Ishikawa (cell line): Measurements from ENCODE around the gene RECQL5.

Experiments
- CEBPB ChIP-seq: IDR thresholded peaks from 2 replicates; pipeline ENCODE4 v1.6.1; 2012
- CREB1 ChIP-seq: IDR thresholded peaks from 2 replicates; pipeline ENCODE4 v1.6.1; 2012; ENCODE audit warnings: low read depth
- EGR1 ChIP-seq: IDR thresholded peaks from 2 replicates; pipeline ENCODE4 v1.6.1; 2012
- EP300 ChIP-seq: IDR thresholded peaks from 2 replicates; pipeline ENCODE4 v1.6.1; 2012; ENCODE audit warnings: borderline replicate concordance
- FOXM1 ChIP-seq: IDR thresholded peaks from 2 replicates; pipeline ENCODE4 v1.6.1; 2012; ENCODE audit warnings: low read depth, borderline replicate concordance
- NFIC ChIP-seq: IDR thresholded peaks from 2 replicates; pipeline ENCODE4 v1.6.1; 2012
- RAD21 ChIP-seq: IDR thresholded peaks from 2 replicates; pipeline ENCODE4 v1.6.1; 2012; ENCODE audit warnings: low read depth
- REST ChIP-seq: IDR thresholded peaks from 2 replicates; pipeline ENCODE4 v1.6.1; 2012; ENCODE audit warnings: low read depth, mild to moderate bottlenecking
- TAF1 ChIP-seq: IDR thresholded peaks from 2 replicates; pipeline ENCODE4 v1.6.1; 2012; ENCODE audit warnings: low read depth, mild to moderate bottlenecking
- TCF12 ChIP-seq: IDR thresholded peaks from 2 replicates; pipeline ENCODE4 v1.6.1; 2012; ENCODE audit warnings: low read depth
- TEAD4 ChIP-seq: IDR thresholded peaks from 2 replicates; pipeline ENCODE4 v1.6.1; 2012
- YY1 ChIP-seq: IDR thresholded peaks from 2 replicates; pipeline ENCODE4 v1.6.1; 2012; ENCODE audit warnings: low read depth
- ZBTB7A ChIP-seq: IDR thresholded peaks from 2 replicates; pipeline ENCODE4 v1.6.1; 2012; ENCODE audit warnings: low read depth
- TF ChIP-seq, protein P1 (sequence below): IDR thresholded peaks from 2 replicates; pipeline ENCODE4 v1.6.1; 2012
- TF ChIP-seq, protein P2 (sequence below): IDR thresholded peaks from 2 replicates; pipeline ENCODE4 v1.6.1; 2012

Gene RECQL5

GRCh38 chr17:75706042-75706728, 39.2 kb upstream of the RECQL5 start:
- TF ChIP-seq EGR1 (no peak), YY1 (no peak), TAF1 (no peak), CREB1 (no peak), TCF12 (no peak), CEBPB (no peak), TEAD4 (no peak), REST (no peak), EP300 (no peak), RAD21 (no peak), ZBTB7A (no peak), NFIC (no peak), FOXM1 (no peak)
- TF ChIP-seq, protein P1, sequence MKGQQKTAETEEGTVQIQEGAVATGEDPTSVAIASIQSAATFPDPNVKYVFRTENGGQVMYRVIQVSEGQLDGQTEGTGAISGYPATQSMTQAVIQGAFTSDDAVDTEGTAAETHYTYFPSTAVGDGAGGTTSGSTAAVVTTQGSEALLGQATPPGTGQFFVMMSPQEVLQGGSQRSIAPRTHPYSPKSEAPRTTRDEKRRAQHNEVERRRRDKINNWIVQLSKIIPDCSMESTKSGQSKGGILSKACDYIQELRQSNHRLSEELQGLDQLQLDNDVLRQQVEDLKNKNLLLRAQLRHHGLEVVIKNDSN = no peak
- TF ChIP-seq, protein P2, sequence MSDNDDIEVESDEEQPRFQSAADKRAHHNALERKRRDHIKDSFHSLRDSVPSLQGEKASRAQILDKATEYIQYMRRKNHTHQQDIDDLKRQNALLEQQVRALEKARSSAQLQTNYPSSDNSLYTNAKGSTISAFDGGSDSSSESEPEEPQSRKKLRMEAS = no peak

DNA sequence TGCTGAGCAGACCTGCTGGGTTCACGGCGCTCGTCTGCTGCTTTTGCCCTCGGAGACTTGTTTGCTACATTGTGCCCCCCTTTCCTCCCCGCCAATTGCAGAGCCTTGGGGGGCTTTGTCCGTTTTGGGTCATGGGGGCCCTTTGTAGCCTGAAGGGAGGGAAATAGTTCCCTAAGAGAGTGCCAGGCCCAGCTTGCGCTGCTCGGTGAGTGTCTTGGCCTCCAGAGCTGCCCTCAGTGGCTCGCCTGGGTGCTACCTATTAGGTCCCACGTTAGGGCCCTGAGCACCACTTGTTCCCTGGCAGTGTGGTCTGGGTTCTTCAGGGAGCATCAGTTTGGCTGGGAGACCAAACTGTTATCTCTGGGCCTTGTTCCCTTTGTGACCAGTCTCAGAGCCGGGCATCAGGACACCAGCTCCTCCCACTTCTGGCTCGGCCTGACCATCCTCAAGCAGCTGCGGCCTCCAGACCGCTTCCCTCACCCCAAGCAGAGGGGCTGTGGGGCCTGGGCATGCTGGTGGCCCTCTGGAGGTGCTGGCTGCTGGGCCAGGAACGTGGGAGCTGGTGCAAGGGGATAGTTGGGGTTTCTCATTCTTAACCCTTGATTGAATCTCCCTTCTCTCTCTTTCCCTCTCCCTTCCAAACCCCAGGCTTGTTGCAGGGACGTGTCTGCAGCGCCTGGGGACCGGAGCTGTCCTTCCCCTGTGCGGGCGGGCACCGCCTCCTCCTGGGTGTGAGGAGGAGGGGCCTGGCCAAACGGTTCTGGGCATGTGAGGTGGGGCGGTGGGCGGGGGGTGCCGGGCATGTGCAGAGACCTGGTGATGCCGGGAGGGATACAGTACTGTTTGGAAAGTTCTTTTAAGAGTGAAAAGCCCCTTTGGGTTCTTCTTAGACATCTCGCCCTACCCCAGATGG, 38.3 kb upstream of the RECQL5 start:
- no peak for TF ChIP-seq TEAD4
- TF ChIP-seq NFIC = no peak

DNA sequence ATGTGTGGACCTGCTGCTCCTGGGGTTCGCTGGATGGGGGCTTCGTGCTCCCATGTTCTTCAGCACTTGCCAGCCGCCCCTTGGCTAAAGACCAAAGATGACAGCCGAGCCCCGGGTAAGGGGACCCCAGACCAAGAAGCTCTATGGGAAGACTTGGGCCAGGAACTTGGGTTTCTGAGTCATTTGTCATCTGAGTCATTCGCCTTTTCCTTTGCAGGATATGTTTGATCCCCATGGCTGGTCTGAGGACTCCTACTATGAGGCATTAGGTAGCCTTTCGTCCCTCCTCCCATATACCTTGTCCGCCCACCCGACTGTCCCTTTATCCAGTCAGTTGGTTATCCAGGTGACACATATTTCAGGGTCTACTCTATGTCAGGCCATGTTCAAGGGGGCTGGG, 36.6 kb upstream of the RECQL5 start:
- TF ChIP-seq FOXM1 (no peak), TEAD4 (no peak), REST (no peak)
- TF ChIP-seq, protein P2 = no peak

DNA sequence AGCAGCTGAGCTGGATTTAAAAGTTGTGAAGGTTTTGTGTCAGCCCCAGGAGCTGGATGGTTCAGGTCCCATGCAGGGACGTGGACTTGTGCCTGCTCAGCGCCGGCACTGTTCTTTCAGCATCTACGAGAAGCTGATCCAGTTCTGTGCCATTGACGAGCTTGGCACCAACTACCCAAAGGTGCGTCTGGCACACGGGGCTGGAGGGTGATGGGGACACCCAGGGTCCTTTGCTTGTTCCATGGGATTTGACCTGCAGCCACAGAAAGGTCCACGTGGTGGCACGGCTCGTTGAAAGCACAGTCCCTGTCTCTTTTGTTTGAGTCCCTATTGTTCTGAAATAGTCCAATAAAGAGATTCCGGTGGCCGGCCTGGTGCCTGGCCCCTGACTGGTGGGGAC, 36.2 kb upstream of the RECQL5 start:
- TF ChIP-seq YY1 (no peak), EGR1 (no peak), CREB1 (no peak), FOXM1 (no peak), ZBTB7A (no peak), RAD21 (no peak), TAF1 (no peak), REST (no peak), NFIC (no peak), TCF12 (no peak), TEAD4 (no peak), EP300 (no peak), CEBPB (no peak)
- TF ChIP-seq, protein P1 = no peak
